H9 (cell line): ENCODE results near the gene LRRC73. TPM values are rescaled to one million over a fixed set of nuclear protein-coding genes. Genes with fewer than 3 reads are reported as not detected.

ENCODE experiments used
- DNase-seq: peaks from one replicate; pipeline ENCODE4 v3.0.0-alpha.2; 2017
- H2AFZ ChIP-seq: one replicate; pipeline ENCODE4 v1.6.1; 2013; ENCODE audit warnings: mild to moderate bottlenecking, low read length, control low read depth, moderate library complexity
- H2AK5ac ChIP-seq: 2 replicates; pipeline ENCODE4 v1.6.1; 2013; ENCODE audit warnings: low read length, control low read depth, mixed read lengths; ENCODE audit not compliant: insufficient read length
- H2BK120ac ChIP-seq: one replicate; pipeline ENCODE4 v1.6.1; 2013; ENCODE audit warnings: low read depth, mild to moderate bottlenecking, low read length, control low read depth, inconsistent platforms; ENCODE audit not compliant: poor library complexity, severe bottlenecking
- H2BK12ac ChIP-seq: 2 replicates; pipeline ENCODE4 v1.6.1; 2013; ENCODE audit warnings: low read length, control low read depth, mixed read lengths, low read depth; ENCODE audit not compliant: insufficient read length
- H2BK15ac ChIP-seq: 2 replicates; pipeline ENCODE4 v1.6.1; 2013; ENCODE audit warnings: low read depth, low read length, control low read depth
- H2BK20ac ChIP-seq: one replicate; pipeline ENCODE4 v1.6.1; 2013; ENCODE audit warnings: low read depth, mild to moderate bottlenecking, low read length, control low read depth, inconsistent platforms; ENCODE audit not compliant: poor library complexity, severe bottlenecking
- H2BK5ac ChIP-seq: 2 replicates; pipeline ENCODE4 v1.6.1; 2013; ENCODE audit warnings: low read length, control low read depth, mixed read lengths; ENCODE audit not compliant: insufficient read length
- H3K14ac ChIP-seq: 2 replicates; pipeline ENCODE4 v1.6.1; 2013; ENCODE audit warnings: low read length, control low read depth; ENCODE audit not compliant: insufficient read depth
- H3K18ac ChIP-seq: 2 replicates; pipeline ENCODE4 v1.6.1; 2013; ENCODE audit warnings: low read depth, mild to moderate bottlenecking, mixed read lengths, low read length, control low read depth; ENCODE audit not compliant: insufficient read length
- H3K23ac ChIP-seq: 2 replicates; pipeline ENCODE4 v1.6.1; 2013; ENCODE audit warnings: low read length, control low read depth, mixed read lengths, low read depth; ENCODE audit not compliant: insufficient read length
- H3K23me2 ChIP-seq: 2 replicates; pipeline ENCODE4 v1.6.1; 2013; ENCODE audit warnings: low read depth, mild to moderate bottlenecking, mixed read lengths, low read length, control low read depth; ENCODE audit not compliant: insufficient read length, poor library complexity, severe bottlenecking
- H3K27ac ChIP-seq: 2 replicates; pipeline ENCODE4 v1.5.1; 2013; ENCODE audit warnings: low read length, control low read depth, mixed read lengths, low read depth; ENCODE audit not compliant: insufficient read length
- H3K27me3 ChIP-seq: 2 replicates; pipeline ENCODE4 v1.6.1; 2013; ENCODE audit warnings: low read length, control low read depth, inconsistent platforms; ENCODE audit not compliant: insufficient read depth
- H3K4ac ChIP-seq: 2 replicates; pipeline ENCODE4 v1.6.1; 2013; ENCODE audit warnings: low read depth, mild to moderate bottlenecking, control low read depth, inconsistent platforms, low read length, moderate library complexity
- H3K4me1 ChIP-seq: 2 replicates; pipeline ENCODE4 v1.6.1; 2013; ENCODE audit warnings: low read length, control low read depth, inconsistent platforms; ENCODE audit not compliant: insufficient read depth
- H3K4me2 ChIP-seq: 2 replicates; pipeline ENCODE4 v1.6.1; 2013; ENCODE audit warnings: low read length, control low read depth, mixed read lengths; ENCODE audit not compliant: insufficient read length, insufficient read depth
- H3K56ac ChIP-seq: 2 replicates; pipeline ENCODE4 v1.6.1; 2013; ENCODE audit warnings: low read depth, mild to moderate bottlenecking, mixed read lengths, low read length, control low read depth; ENCODE audit not compliant: insufficient read length
- H3K79me1 ChIP-seq: 2 replicates; pipeline ENCODE4 v1.6.1; 2013; ENCODE audit warnings: low read depth, mild to moderate bottlenecking, moderate library complexity, low read length, control low read depth, inconsistent platforms; ENCODE audit not compliant: insufficient read depth, poor library complexity, severe bottlenecking
- H3K79me2 ChIP-seq: 2 replicates; pipeline ENCODE4 v1.6.1; 2013; ENCODE audit warnings: low read length, control low read depth, inconsistent platforms; ENCODE audit not compliant: insufficient read depth
- H3K9ac ChIP-seq: 2 replicates; pipeline ENCODE4 v1.6.1; 2013; ENCODE audit warnings: low read length, control low read depth, mixed read lengths; ENCODE audit not compliant: insufficient read length; ENCODE audit errors: extremely low read depth
- H3K9me3 ChIP-seq: one replicate; pipeline ENCODE4 v1.6.1; 2013; ENCODE audit warnings: low read depth, low read length, inconsistent platforms; ENCODE audit not compliant: control insufficient read depth
- H3T11ph ChIP-seq: one replicate; pipeline ENCODE4 v1.6.1; 2013; ENCODE audit warnings: mild to moderate bottlenecking, low read length, control low read depth, inconsistent platforms
- H4K20me1 ChIP-seq: one replicate; pipeline ENCODE4 v1.6.1; 2013; ENCODE audit not compliant: control insufficient read depth, insufficient read length, insufficient read depth
- H4K5ac ChIP-seq: 2 replicates; pipeline ENCODE4 v1.6.1; 2013; ENCODE audit warnings: low read depth, mild to moderate bottlenecking, mixed read lengths, low read length, control low read depth; ENCODE audit not compliant: insufficient read length
- H4K8ac ChIP-seq: replicated peaks from 2 replicates; pipeline ENCODE4 v1.6.1; 2013; ENCODE audit warnings: low read length, control low read depth, mixed read lengths, low read depth; ENCODE audit not compliant: insufficient read length
- H4K91ac ChIP-seq: 2 replicates; pipeline ENCODE4 v1.6.1; 2013; ENCODE audit warnings: low read depth, mild to moderate bottlenecking, moderate library complexity, mixed read lengths, low read length, control low read depth; ENCODE audit not compliant: insufficient read length
- H3K27ac Mint-ChIP-seq, 3 experiments: 2 replicates in 2 of 3; 3 replicates in 1 of 3; pipeline ENCODE4 v1.8.0; 2020 to 2021; ENCODE audit warnings: mixed read lengths in 3 of 3, mild to moderate bottlenecking in 1 of 3, moderate library complexity in 1 of 3
- H3K27me3 Mint-ChIP-seq: 2 replicates; pipeline ENCODE4 v1.8.0; 2021; ENCODE audit warnings: low read depth, mild to moderate bottlenecking, moderate library complexity, mixed read lengths
- H3K36me3 Mint-ChIP-seq, 3 experiments: 2 replicates in 2 of 3; 3 replicates in 1 of 3; pipeline ENCODE4 v1.8.0; 2020 to 2021; ENCODE audit warnings: low read depth in 3 of 3, mixed read lengths in 3 of 3; ENCODE audit not compliant: insufficient read depth in 1 of 3
- H3K4me1 Mint-ChIP-seq, 2 experiments: 2 replicates each; pipeline ENCODE4 v1.8.0; 2020; ENCODE audit warnings: mixed read lengths in 2 of 2
- H3K4me3 Mint-ChIP-seq, 2 experiments: 2 replicates in 1 of 2; 3 replicates in 1 of 2; pipeline ENCODE4 v1.8.0; 2020 to 2021; ENCODE audit warnings: mild to moderate bottlenecking in 2 of 2, mixed read lengths in 2 of 2, moderate library complexity in 1 of 2
- H3K9me3 Mint-ChIP-seq, 2 experiments: 2 replicates in 1 of 2; 3 replicates in 1 of 2; pipeline ENCODE4 v1.8.0; 2020; ENCODE audit warnings: mild to moderate bottlenecking in 2 of 2, mixed read lengths in 2 of 2, moderate library complexity in 1 of 2
- WGBS: extraction: QIAGEN DNeasy Blood & Tissue Kit; methylation state at CpG from one replicate; pipeline ENCODE4 v1.1.7; 2013; ENCODE audit warnings: missing lambda C conversion rate, low lambda C conversion rate, mixed read lengths; ENCODE audit not compliant: insufficient read length; ENCODE audit errors: extremely low coverage; 5-methylcytosine and 5-hydroxymethylcytosine counted together
- total RNA-seq: library from RNA; stranded (reverse); gene quantifications from 2 replicates; pipeline ENCODE4 v1.2.1, GENCODE V29; 2021
- TF ChIP-seq, protein P1 (sequence below): fragments of 200-600 bp; sonication (generic); conservative IDR thresholded peaks from 3 replicates; pipeline ENCODE4 v1.8.0; 2021; ENCODE audit warnings: antibody characterized with exemption, mild to moderate bottlenecking

The LRRC73 gene
- total RNA-seq, 1 experiment from 2014 or later: 0.55 TPM

DNA sequence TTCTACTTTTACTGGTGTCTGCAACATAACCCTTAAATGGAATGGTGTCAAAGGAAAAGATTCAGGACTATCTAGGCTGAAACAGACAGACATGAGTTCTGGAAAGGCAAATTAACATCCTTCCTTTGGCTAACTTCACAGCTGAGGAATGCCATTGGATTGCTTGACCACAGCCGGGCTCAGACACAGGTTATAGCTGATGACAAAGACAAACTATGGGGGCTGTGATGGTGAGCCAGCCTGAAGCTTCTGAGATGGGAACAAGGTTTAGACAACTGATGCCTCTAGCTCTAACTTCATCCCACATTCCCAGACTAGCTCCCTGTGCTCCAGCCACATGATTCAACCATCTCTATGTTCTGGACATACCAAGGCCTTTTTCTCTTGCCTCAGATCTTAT, 22.1 kb upstream of the LRRC73 start:
- peaks cover 32 to 69% (median 58%) of the 10 kb centered on the region in 3 experiments; a peak in 6 of 7 replicates for H3K36me3 Mint-ChIP-seq
- H2BK5ac ChIP-seq: no peak overlapping the region
- WGBS: no CpG with 5 or more reads among the region's 1 CpG
- H3K23me2 ChIP-seq: no peaks in the 10 kb centered on the region
- no peaks in the 10 kb centered on the region for H3K4me1 Mint-ChIP-seq
- H3K4me3 Mint-ChIP-seq: no peak overlapping the region
- TF ChIP-seq, protein P1, sequence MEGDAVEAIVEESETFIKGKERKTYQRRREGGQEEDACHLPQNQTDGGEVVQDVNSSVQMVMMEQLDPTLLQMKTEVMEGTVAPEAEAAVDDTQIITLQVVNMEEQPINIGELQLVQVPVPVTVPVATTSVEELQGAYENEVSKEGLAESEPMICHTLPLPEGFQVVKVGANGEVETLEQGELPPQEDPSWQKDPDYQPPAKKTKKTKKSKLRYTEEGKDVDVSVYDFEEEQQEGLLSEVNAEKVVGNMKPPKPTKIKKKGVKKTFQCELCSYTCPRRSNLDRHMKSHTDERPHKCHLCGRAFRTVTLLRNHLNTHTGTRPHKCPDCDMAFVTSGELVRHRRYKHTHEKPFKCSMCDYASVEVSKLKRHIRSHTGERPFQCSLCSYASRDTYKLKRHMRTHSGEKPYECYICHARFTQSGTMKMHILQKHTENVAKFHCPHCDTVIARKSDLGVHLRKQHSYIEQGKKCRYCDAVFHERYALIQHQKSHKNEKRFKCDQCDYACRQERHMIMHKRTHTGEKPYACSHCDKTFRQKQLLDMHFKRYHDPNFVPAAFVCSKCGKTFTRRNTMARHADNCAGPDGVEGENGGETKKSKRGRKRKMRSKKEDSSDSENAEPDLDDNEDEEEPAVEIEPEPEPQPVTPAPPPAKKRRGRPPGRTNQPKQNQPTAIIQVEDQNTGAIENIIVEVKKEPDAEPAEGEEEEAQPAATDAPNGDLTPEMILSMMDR: no peak
- H3K9ac ChIP-seq: no peak overlapping the region
- H4K5ac ChIP-seq: no peak overlapping the region
- no peak overlapping the region for H2BK20ac ChIP-seq
- H3K4me1 ChIP-seq: no peaks in the 10 kb centered on the region
- H2BK120ac ChIP-seq: no peak overlapping the region
- no peak overlapping the region for H3K27ac ChIP-seq
- no peaks in the 10 kb centered on the region for H3K79me1 ChIP-seq
- no peaks in the 10 kb centered on the region for H3K27me3 Mint-ChIP-seq
- H2BK15ac ChIP-seq: no peak overlapping the region
- no peak overlapping the region for H3K27ac Mint-ChIP-seq
- no peaks in the 10 kb centered on the region for H4K20me1 ChIP-seq
- DNase-seq: no peak
- no peak overlapping the region for H2AFZ ChIP-seq
- no peak overlapping the region for H4K91ac ChIP-seq
- H2BK12ac ChIP-seq: no peak overlapping the region
- H3K79me2 ChIP-seq: no peaks in the 10 kb centered on the region
- H3K18ac ChIP-seq: no peak overlapping the region
- H3K4ac ChIP-seq: no peak overlapping the region
- no peak overlapping the region for H3K4me2 ChIP-seq
- no peak overlapping the region for H3K23ac ChIP-seq
- no peak overlapping the region for H3T11ph ChIP-seq
- H2AK5ac ChIP-seq: no peak overlapping the region
- H4K8ac ChIP-seq: no peak overlapping the region
- no peak overlapping the region for H3K56ac ChIP-seq
- H3K9me3 ChIP-seq: no peaks in the 10 kb centered on the region
- H3K9me3 Mint-ChIP-seq: no peaks in the 10 kb centered on the region
- H3K27me3 ChIP-seq: no peaks in the 10 kb centered on the region
- no peak overlapping the region for H3K14ac ChIP-seq
